H1 (cell line): ENCODE results near the gene SLC38A10. TPM values are rescaled to one million over a fixed set of nuclear protein-coding genes. Genes with fewer than 3 reads are reported as not detected.

ENCODE experiments used
- CTCF ChIA-PET: fragments of 300-600 bp; sonication (Branson Sonifier 250); formaldehyde crosslinking; loops from one replicate; lab custom pipeline; 2021; ENCODE audit not compliant: partially characterized antibody; lab: Charles Lee
- POLR2A ChIA-PET: fragments of 300-600 bp; sonication (Branson Sonifier 250); formaldehyde crosslinking; loops from one replicate; lab custom pipeline; 2021; ENCODE audit warnings: inconsistent platforms; ENCODE audit not compliant: partially characterized antibody; lab: Charles Lee
- DNase-seq, 2 experiments: peaks; one replicate each; pipeline versions ENCODE4 v3.0.0 to v3.0.0-alpha.2; 2010 to 2022; ENCODE audit warnings: low spot score in 2 of 2, low read depth in 1 of 2, mixed read lengths in 1 of 2
- FAIRE-seq: peaks from 2 replicates; lab custom pipeline; 2011; peaks lifted over from hg19 to GRCh38; lab: Jason Lieb, UNC
- H2AFZ ChIP-seq: 2 replicates; pipeline ENCODE4 v1.8.1; 2012; ENCODE audit warnings: low read length, inconsistent platforms
- H2AK5ac ChIP-seq: 2 replicates; pipeline ENCODE4 v1.6.1; 2013; ENCODE audit warnings: low read depth, low read length
- H2BK120ac ChIP-seq: replicated peaks from 2 replicates; pipeline ENCODE3; 2013; ENCODE audit warnings: low read depth, low read length, inconsistent platforms
- H2BK12ac ChIP-seq: 2 replicates; pipeline ENCODE4 v1.6.1; 2013; ENCODE audit warnings: low read depth, low read length
- H2BK15ac ChIP-seq: 2 replicates; pipeline ENCODE4 v1.6.1; 2013; ENCODE audit warnings: low read length
- H2BK20ac ChIP-seq: 2 replicates; pipeline ENCODE4 v1.6.1; 2013; ENCODE audit warnings: low read length
- H2BK5ac ChIP-seq: 2 replicates; pipeline ENCODE4 v1.6.1; 2013; ENCODE audit warnings: low read depth, low read length
- H3K14ac ChIP-seq: 2 replicates; pipeline ENCODE4 v1.6.1; 2013; ENCODE audit warnings: inconsistent platforms; ENCODE audit not compliant: insufficient read length
- H3K18ac ChIP-seq: 2 replicates; pipeline ENCODE4 v1.6.1; 2013; ENCODE audit warnings: low read length; ENCODE audit errors: extremely low read depth
- H3K23ac ChIP-seq: 2 replicates; pipeline ENCODE4 v1.6.1; 2013; ENCODE audit warnings: inconsistent platforms; ENCODE audit not compliant: insufficient read length
- H3K23me2 ChIP-seq: 2 replicates; pipeline ENCODE4 v1.6.1; 2013; ENCODE audit warnings: low read depth, low read length
- H3K27ac ChIP-seq: 2 replicates; pipeline ENCODE4 v1.6.1; 2011; ENCODE audit warnings: low read depth, low read length, inconsistent platforms
- H3K27me3 ChIP-seq, 4 experiments: replicated peaks in 1 of 4; 1 replicate in 1 of 4; 2 replicates in 3 of 4; pipeline versions ENCODE4 v1.6.1 to v1.8.1; 2011 to 2013; ENCODE audit warnings: low read length in 3 of 4, mild to moderate bottlenecking in 3 of 4, inconsistent platforms in 2 of 4, mixed read lengths in 2 of 4, moderate library complexity in 1 of 4; ENCODE audit not compliant: control insufficient read depth in 3 of 4, insufficient read depth in 3 of 4; ENCODE audit errors: extremely low read depth in 1 of 4
- H3K36me3 ChIP-seq, 4 experiments: 2 replicates each; pipeline versions ENCODE4 v1.6.1 to v1.8.1; 2011 to 2013; ENCODE audit warnings: mild to moderate bottlenecking in 4 of 4, low read length in 3 of 4, moderate library complexity in 2 of 4, control low read depth in 1 of 4, inconsistent platforms in 1 of 4; ENCODE audit not compliant: insufficient read depth in 4 of 4, control insufficient read depth in 2 of 4
- H3K4ac ChIP-seq: replicated peaks from 2 replicates; pipeline ENCODE3; 2013; ENCODE audit warnings: low read length, low read depth, mixed read lengths, inconsistent platforms; ENCODE audit not compliant: insufficient read length
- H3K4me1 ChIP-seq, 4 experiments: replicated peaks in 1 of 4; 1 replicate in 1 of 4; 2 replicates in 3 of 4; pipeline versions ENCODE4 v1.6.1 to v1.8.1; 2011 to 2013; ENCODE audit warnings: low read length in 3 of 4, inconsistent platforms in 2 of 4, mixed read lengths in 1 of 4; ENCODE audit not compliant: insufficient read depth in 4 of 4, control insufficient read depth in 3 of 4
- H3K4me2 ChIP-seq, 2 experiments: 2 replicates each; pipeline versions ENCODE4 v1.6.1 to v1.8.1; 2011 to 2013; ENCODE audit warnings: low read depth in 2 of 2, low read length in 2 of 2, control low read depth in 1 of 2, inconsistent platforms in 1 of 2, mild to moderate bottlenecking in 1 of 2; ENCODE audit not compliant: insufficient read depth in 1 of 2
- H3K4me3 ChIP-seq, 4 experiments: fragments of 200-600, 300-600 bp in 1 of 4; sonication (generic), shearing (Covaris generic), sonication (Bioruptor Twin) in 1 of 4; 2 replicates each; pipeline versions ENCODE4 v1.5.1 to v1.8.1; 2011 to 2016; ENCODE audit warnings: low read length in 4 of 4, low read depth in 3 of 4, control low read depth in 2 of 4, inconsistent platforms in 2 of 4, mild to moderate bottlenecking in 2 of 4, mixed read lengths in 1 of 4, moderate library complexity in 1 of 4; ENCODE audit not compliant: insufficient read depth in 2 of 4; ENCODE audit errors: extremely low read depth in 1 of 4
- H3K56ac ChIP-seq: replicated peaks from 2 replicates; pipeline ENCODE3; 2013; ENCODE audit warnings: low read depth, mild to moderate bottlenecking, mixed read lengths, low read length, inconsistent platforms; ENCODE audit not compliant: insufficient read length
- H3K79me1 ChIP-seq: 2 replicates; pipeline ENCODE4 v1.6.1; 2013; ENCODE audit warnings: low read depth, low read length, control low read depth
- H3K79me2 ChIP-seq, 2 experiments: 2 replicates each; pipeline versions ENCODE4 v1.6.1 to v1.8.1; 2012 to 2013; ENCODE audit warnings: low read length in 2 of 2, mild to moderate bottlenecking in 2 of 2, inconsistent platforms in 1 of 2; ENCODE audit not compliant: insufficient read depth in 2 of 2, control insufficient read depth in 1 of 2
- H3K9ac ChIP-seq, 4 experiments: replicated peaks in 1 of 4; 1 replicate in 1 of 4; 2 replicates in 3 of 4; pipeline versions ENCODE4 v1.6.1 to v1.8.1; 2011 to 2013; ENCODE audit warnings: low read depth in 3 of 4, low read length in 3 of 4, control low read depth in 2 of 4, mild to moderate bottlenecking in 2 of 4, moderate library complexity in 2 of 4, inconsistent platforms in 1 of 4; ENCODE audit errors: extremely low read depth in 1 of 4
- H3K9me3 ChIP-seq, 2 experiments: 2 replicates each; pipeline versions ENCODE4 v1.6.1 to v1.8.1; 2012 to 2013; ENCODE audit warnings: mild to moderate bottlenecking in 2 of 2, moderate library complexity in 2 of 2, control low read depth in 1 of 2, inconsistent platforms in 1 of 2, low read depth in 1 of 2, low read length in 1 of 2, mixed read lengths in 1 of 2; ENCODE audit not compliant: insufficient read depth in 2 of 2
- H4K20me1 ChIP-seq, 2 experiments: replicated peaks in 1 of 2; 2 replicates each; pipeline versions ENCODE3 to v1.8.1; 2011 to 2013; ENCODE audit warnings: inconsistent platforms in 2 of 2, low read length in 2 of 2, mild to moderate bottlenecking in 1 of 2; ENCODE audit not compliant: insufficient read depth in 2 of 2, control insufficient read depth in 1 of 2
- H4K5ac ChIP-seq: 2 replicates; pipeline ENCODE4 v1.6.1; 2013; ENCODE audit warnings: low read length, low read depth, mixed read lengths, inconsistent platforms; ENCODE audit not compliant: insufficient read length
- H4K8ac ChIP-seq: 2 replicates; pipeline ENCODE4 v1.8.0; 2013; ENCODE audit warnings: mild to moderate bottlenecking, moderate library complexity, low read length, inconsistent platforms; ENCODE audit not compliant: insufficient read depth; ENCODE audit errors: extremely low read depth
- H4K91ac ChIP-seq: replicated peaks from 2 replicates; pipeline ENCODE3; 2013; ENCODE audit warnings: low read length, mixed read lengths, inconsistent platforms; ENCODE audit not compliant: insufficient read length
- BRCA1 ChIP-seq: IDR thresholded peaks from 2 replicates; pipeline ENCODE4 v1.6.1; 2012; ENCODE audit warnings: low read depth, low read length, improper control_type of control experiment
- E2F6 ChIP-seq: IDR thresholded peaks from 2 replicates; pipeline ENCODE4 v1.6.1; 2012; ENCODE audit warnings: inconsistent platforms
- EP300 ChIP-seq, 2 experiments: IDR thresholded peaks; 1 replicate in 1 of 2; 2 replicates in 1 of 2; pipeline ENCODE4 v1.6.1; 2011 to 2012; ENCODE audit warnings: low read depth in 2 of 2, low read length in 2 of 2, mild to moderate bottlenecking in 2 of 2, borderline replicate concordance in 1 of 2, inconsistent platforms in 1 of 2, moderate library complexity in 1 of 2
- KDM4A ChIP-seq: IDR thresholded peaks from one replicate; pipeline ENCODE4 v1.7.1; 2012; ENCODE audit warnings: low read depth, mild to moderate bottlenecking, moderate library complexity, low read length, inconsistent platforms; ENCODE audit not compliant: severe bottlenecking
- NRF1 ChIP-seq: IDR thresholded peaks from 2 replicates; pipeline ENCODE4 v1.6.1; 2011; ENCODE audit warnings: mild to moderate bottlenecking, low read depth, low read length, improper control_type of control experiment
- SIX5 ChIP-seq: IDR thresholded peaks from 2 replicates; pipeline ENCODE4 v1.6.1; 2011; ENCODE audit warnings: mild to moderate bottlenecking, low read depth, low read length
- TCF12 ChIP-seq: IDR thresholded peaks from 2 replicates; pipeline ENCODE4 v1.6.1; 2011; ENCODE audit warnings: low read depth, mild to moderate bottlenecking, low read length
- YY1 ChIP-seq: IDR thresholded peaks from 2 replicates; pipeline ENCODE4 v1.6.1; 2011; ENCODE audit warnings: low read depth, mild to moderate bottlenecking, low read length
- ZNF274 ChIP-seq: IDR thresholded peaks from 2 replicates; pipeline ENCODE4 v1.7.0; 2012; ENCODE audit warnings: low read length, borderline replicate concordance; ENCODE audit errors: extremely low read depth
- WGBS, 2 experiments: shearing (Covaris generic) in 1 of 2; methylation state at CpG; one replicate each; pipeline versions ENCODE4 v1.1.6 to v1.1.7; 2013 to 2015; ENCODE audit warnings: low lambda C conversion rate in 2 of 2, mixed read lengths in 2 of 2, inconsistent platforms in 1 of 2, low coverage in 1 of 2, missing lambda C conversion rate in 1 of 2; ENCODE audit not compliant: insufficient replicate concordance in 2 of 2, insufficient coverage in 1 of 2, insufficient read length in 1 of 2; ENCODE audit errors: extremely low coverage in 1 of 2, missing lambda C conversion rate in 1 of 2; 5-methylcytosine and 5-hydroxymethylcytosine counted together
- polyA plus RNA-seq, 7 experiments: library from polyadenylated mRNA; depleted of rRNA in 3 of 7; stranded (reverse) in 5 of 7; unstranded in 2 of 7; fragments of >200 nt in 5 of 7; fragments of 200-250 nt in 2 of 7; gene quantifications; 1 replicate in 5 of 7; 2 replicates in 1 of 7; 4 replicates in 1 of 7; pipeline versions ENCODE4 v1.2.1 to v1.2.3, GENCODE V29; 2011 to 2013; ENCODE audit warnings: missing spikeins in 2 of 7, mixed read lengths in 2 of 7
- total RNA-seq: library from RNA; stranded (reverse); fragmentation: NEBNext Ultra II Directional; extraction: Animal tissue kit (Norgen Biotek cat#: 25700); gene quantifications from 2 replicates; pipeline ENCODE4 v1.2.1, GENCODE V29; 2021

Gene SLC38A10
- total and polyA plus RNA-seq, 2 of the 8 experiments (the other 6 are each of a cell fraction or from before 2014, with no cell fraction given), result 26.4 to 41.0 TPM

- H3K27me3 ChIP-seq, result no peaks in the 10 kb centered on the region
- WGBS, 2 experiments, result 92% methylated on average over 18 of the region's 18 CpGs; no CpG with 5 or more reads in 1 of the 2 experiments
- H3K9me3 ChIP-seq, result no peaks in the 10 kb centered on the region
- H3K23me2 ChIP-seq, result no peaks in the 10 kb centered on the region
- H3K18ac ChIP-seq, result no peak overlapping the region
- FAIRE-seq (no peak), DNase-seq (no peak)
- no peak overlapping the region for H2BK120ac ChIP-seq
- H4K5ac ChIP-seq, result no peak overlapping the region
- no peak overlapping the region for H3K9ac ChIP-seq
- no peak overlapping the region for H4K91ac ChIP-seq
- H3K4me3 ChIP-seq, result no peak overlapping the region
- no peak overlapping the region for H3K27ac ChIP-seq
- H3K56ac ChIP-seq, result no peak overlapping the region
- POLR2A ChIA-PET, result interaction anchor here (1.3 to 1.5 kb wide), 2 partner anchors 23 to 31 kb away, joined by 3 read pairs; partner anchors contain the start of gene CEP131
- H4K8ac ChIP-seq, result no peak overlapping the region
- no peaks in the 10 kb centered on the region for H3K79me2 ChIP-seq
- H2BK20ac ChIP-seq, result no peak overlapping the region
- H3K23ac ChIP-seq, result no peak overlapping the region
- H2BK15ac ChIP-seq, result no peak overlapping the region
- H2BK5ac ChIP-seq, result no peak overlapping the region
- H3K4me2 ChIP-seq, result no peak overlapping the region
- H4K20me1 ChIP-seq, result peaks cover 0 to 6% of the 10 kb centered on the region in 2 experiments
- H2AK5ac ChIP-seq, result no peak overlapping the region
- H2BK12ac ChIP-seq, result no peak overlapping the region
- H3K79me1 ChIP-seq, result no peaks in the 10 kb centered on the region
- TF ChIP-seq KDM4A (no peak), EP300 (IDR thresholded peaks at IDR 0.05; ENCODE audit: borderline replicate concordance in 1 of 2, low read depth in 2 of 2, low read length in 2 of 2) (no peak), E2F6 (no peak), BRCA1 (no peak), YY1 (no peak), TCF12 (no peak), NRF1 (no peak), ZNF274 (no peak), SIX5 (no peak)
- no peaks in the 10 kb centered on the region; a peak in 1 of 7 replicates for H3K4me1 ChIP-seq
- CTCF ChIA-PET, result interaction anchor here (0.9 to 3.0 kb wide), 4 partner anchors 9 to 79 kb away, joined by 3 to 25 read pairs (median 11); no protein-coding TSS in a partner anchor
- H2AFZ ChIP-seq, result no peak overlapping the region
- H3K4ac ChIP-seq, result no peak overlapping the region
- no peak overlapping the region for H3K14ac ChIP-seq
- peaks cover 2 to 23% (median 5%) of the 10 kb centered on the region in 4 experiments; a peak in 3 of 8 replicates for H3K36me3 ChIP-seq
These were observed 95.7 kb downstream of the SLC38A10 start for GRCh38 chr17:81199482-81199830.
